Loucy (cell line): ENCODE data around the gene CCL17.

Experiments
- EZH2phosphoT487 ChIP-seq: fragments of 200-600 bp; IDR thresholded peaks from 2 replicates; pipeline ENCODE4 v1.6.1; 2018; ENCODE audit warnings: antibody characterized with exemption, mild to moderate bottlenecking, moderate library complexity, borderline replicate concordance
- TF ChIP-seq, protein P1 (sequence below): fragments of 200-600 bp; sonication (generic); conservative IDR thresholded peaks from 2 replicates; pipeline ENCODE4 v1.5.1; 2014; ENCODE audit warnings: mild to moderate bottlenecking, antibody characterized with exemption, low read length

DNA sequence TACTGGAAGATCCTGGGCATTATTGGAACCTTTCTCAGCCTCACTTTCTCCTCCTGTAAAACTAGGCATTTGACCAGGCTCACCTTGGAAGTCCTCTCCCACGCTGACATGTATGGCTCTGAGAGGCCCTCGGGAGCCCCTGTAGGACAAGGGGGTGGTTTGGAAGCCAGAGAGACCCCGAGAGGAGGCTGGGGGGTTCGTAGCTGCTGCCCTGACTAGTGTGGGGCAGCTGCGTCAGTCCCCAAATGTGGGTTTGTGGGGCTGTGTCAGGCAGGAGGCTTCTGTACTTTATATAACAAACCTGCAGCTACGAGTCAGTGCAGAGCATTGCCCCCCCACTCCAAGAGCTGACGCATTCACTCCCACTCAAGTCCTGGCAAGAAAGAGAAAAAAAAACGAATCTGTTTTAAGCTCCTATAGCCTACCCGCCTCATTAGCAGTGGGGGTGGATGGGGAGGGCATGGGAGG is 30.5 kb upstream of the CCL17 start:
- TF ChIP-seq, protein P1, sequence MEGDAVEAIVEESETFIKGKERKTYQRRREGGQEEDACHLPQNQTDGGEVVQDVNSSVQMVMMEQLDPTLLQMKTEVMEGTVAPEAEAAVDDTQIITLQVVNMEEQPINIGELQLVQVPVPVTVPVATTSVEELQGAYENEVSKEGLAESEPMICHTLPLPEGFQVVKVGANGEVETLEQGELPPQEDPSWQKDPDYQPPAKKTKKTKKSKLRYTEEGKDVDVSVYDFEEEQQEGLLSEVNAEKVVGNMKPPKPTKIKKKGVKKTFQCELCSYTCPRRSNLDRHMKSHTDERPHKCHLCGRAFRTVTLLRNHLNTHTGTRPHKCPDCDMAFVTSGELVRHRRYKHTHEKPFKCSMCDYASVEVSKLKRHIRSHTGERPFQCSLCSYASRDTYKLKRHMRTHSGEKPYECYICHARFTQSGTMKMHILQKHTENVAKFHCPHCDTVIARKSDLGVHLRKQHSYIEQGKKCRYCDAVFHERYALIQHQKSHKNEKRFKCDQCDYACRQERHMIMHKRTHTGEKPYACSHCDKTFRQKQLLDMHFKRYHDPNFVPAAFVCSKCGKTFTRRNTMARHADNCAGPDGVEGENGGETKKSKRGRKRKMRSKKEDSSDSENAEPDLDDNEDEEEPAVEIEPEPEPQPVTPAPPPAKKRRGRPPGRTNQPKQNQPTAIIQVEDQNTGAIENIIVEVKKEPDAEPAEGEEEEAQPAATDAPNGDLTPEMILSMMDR: no peak
- TF ChIP-seq EZH2phosphoT487: no peak
